ENCODE measurements around the gene EML6. TPM values are rescaled to one million over a fixed set of nuclear protein-coding genes. Genes with fewer than 3 reads are reported as not detected.

The EML6 gene
- total and polyA plus RNA-seq, 10 of the 15 experiments (the other 5 are each of a cell fraction or from before 2014, with no cell fraction given), result 0.09 to 0.67 (median 0.21) TPM

- TF ChIP-seq NKRF (conservative IDR thresholded peaks at IDR 0.05), result no peak
- TF ChIP-seq EGR1 (IDR thresholded peaks at IDR 0.05; ENCODE audit: borderline replicate concordance in 1 of 2, low read depth in 2 of 2, low read length in 2 of 2), result no peak
- no peak for TF ChIP-seq MYC (IDR thresholded peaks at IDR 0.05; ENCODE audit: insufficient read depth, insufficient read length, insufficient replicate concordance, low read length, severe bottlenecking)
Measured at GRCh38 chr2:54831480-54831879, 108.0 kb downstream of the EML6 start (continued).

- no peaks in the 10 kb centered on the region for H3K9me3 ChIP-seq (replicated peaks; ENCODE audit: control insufficient read depth, insufficient read depth, low read length)
- in situ Hi-C loops (cut with MboI) (loop anchor here (10.0 kb wide), 1 partner anchor 310 kb away; no protein-coding TSS in a partner anchor), intact Hi-C loops (cut with micrococcal nuclease; ENCODE audit: unreplicated experiment) (loop anchor here (5.0 to 10.0 kb wide), 2 partner anchors 340 to 727 kb away; no protein-coding TSS in a partner anchor)
- WGBS (ENCODE audit: insufficient coverage, insufficient replicate concordance, low lambda C conversion rate, missing lambda C conversion rate), result 75% methylated on average over 5 of the region's 5 CpGs
- ChIA-PET CTCF (interaction anchor here (1.0 kb wide), 1 partner anchor 169 kb away, joined by 3 read pairs; no protein-coding TSS in a partner anchor), RAD21 (ENCODE audit: unreplicated experiment) (no interaction called here), SMC1A (ENCODE audit: uncharacterized antibody, unreplicated experiment) (no interaction called here), POLR2A (no interaction called here)
- DNase-seq (ENCODE audit: low read depth, low spot score) (no peak), FAIRE-seq (no peak), ATAC-seq (no peak)
- no TSS peak for BruUV-seq (replicated peaks)
- no peak overlapping the region for H3K4me2 ChIP-seq (ENCODE audit: control insufficient read depth, insufficient read depth)
- H3K36me3 ChIP-seq (ENCODE audit: control insufficient read depth in 2 of 2, insufficient read depth in 2 of 2, low read length in 1 of 2), result no peaks in the 10 kb centered on the region
- H3K27ac ChIP-seq (ENCODE audit: control insufficient read depth, insufficient read depth), result no peak overlapping the region
- no peaks in the 10 kb centered on the region for H3K79me2 ChIP-seq (ENCODE audit: control insufficient read depth, insufficient read depth, low read length)
- no peak overlapping the region for H2AFZ ChIP-seq (ENCODE audit: control insufficient read depth, low read depth, low read length)
- H3K4me1 ChIP-seq (ENCODE audit: control insufficient read depth, insufficient read depth, low read length), result no peaks in the 10 kb centered on the region
- H3K4me3 ChIP-seq, result no peak overlapping the region
- no peaks in the 10 kb centered on the region for H3K27me3 ChIP-seq (replicated peaks in 1 of 2; ENCODE audit: control insufficient read depth in 2 of 2, insufficient read depth in 2 of 2, low read length in 1 of 2)
- no peaks in the 10 kb centered on the region for H4K20me1 ChIP-seq (ENCODE audit: control insufficient read depth, insufficient read depth)
- H3K9ac ChIP-seq (ENCODE audit: control insufficient read depth, insufficient read depth, low read length), result no peak overlapping the region
- TF ChIP-seq NRF1 (conservative IDR thresholded peaks at IDR 0.05; ENCODE audit: low read depth, low read length) (no peak), ZNF592 (IDR thresholded peaks at IDR 0.05) (no peak), BCLAF1 (IDR thresholded peaks at IDR 0.05) (no peak), JUND (IDR thresholded peaks at IDR 0.05; ENCODE audit: low read depth, low read length) (no peak), CREB1 (IDR thresholded peaks at IDR 0.05; ENCODE audit: low read depth) (no peak), SKIL (IDR thresholded peaks at IDR 0.05; ENCODE audit: low read depth, poor library complexity, severe bottlenecking) (no peak), RCOR1 (conservative IDR thresholded peaks at IDR 0.05; ENCODE audit: low read depth, low read length) (no peak)
Measured at GRCh38 chr2:54834721-54835120, 111.3 kb downstream of the EML6 start.

All from GM12878 (cell line).